AG20443 (cell line): Measurements from ENCODE around the gene PPP2R3A.

Experiments
- DNase-seq: peaks from one replicate; pipeline ENCODE4 v3.0.0; 2012; ENCODE audit warnings: low spot score, mixed read lengths

Gene PPP2R3A

DNA sequence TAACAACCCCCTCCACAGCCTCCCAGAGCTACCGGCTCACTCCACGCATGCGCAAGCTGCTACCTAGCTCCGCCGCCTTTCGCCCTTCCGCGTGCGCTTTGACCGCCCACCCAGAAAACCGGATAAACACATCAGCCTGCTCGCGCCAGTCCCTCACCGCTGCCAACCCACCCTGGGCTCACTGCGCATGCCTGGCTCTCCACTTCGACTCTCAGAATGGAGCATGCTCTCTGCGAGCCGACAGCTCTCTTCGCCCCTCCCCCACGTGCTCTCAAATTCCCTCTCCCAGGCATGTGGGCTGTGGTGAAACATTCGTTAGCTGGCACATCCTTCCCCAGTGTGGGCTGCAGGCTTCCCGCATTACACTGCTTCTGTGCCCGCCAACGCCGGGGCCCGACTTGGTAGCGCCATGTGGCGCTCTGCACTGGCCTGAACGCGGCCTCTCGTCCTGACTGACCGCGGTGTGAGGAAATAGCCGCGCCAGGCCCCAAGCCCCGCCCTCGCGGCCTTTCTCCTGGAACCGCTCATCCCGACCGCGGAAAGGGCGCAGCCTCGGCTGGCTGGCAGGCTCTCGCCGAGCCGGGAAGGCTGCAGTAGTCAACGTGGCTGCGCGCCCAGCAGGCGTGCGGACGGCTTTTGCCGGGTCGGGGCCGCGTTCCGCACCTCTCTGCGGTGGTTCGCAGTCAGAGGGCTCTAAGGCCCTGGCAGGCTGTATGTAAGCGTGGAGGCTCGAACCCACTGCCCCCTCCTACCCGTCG lies 231.1 kb downstream of the PPP2R3A start:
- DNase-seq, result peak; percentile 99

GRCh38 chr3:136197159-136197793 lies 231.7 kb downstream of the PPP2R3A start:
- no peak for DNase-seq
